Spleen (tissue), 11 donors: ENCODE data around the gene SYNGR4. TPM values are rescaled to one million over a fixed set of nuclear protein-coding genes. Genes with fewer than 3 reads are reported as not detected.

ENCODE experiments used
- DNase-seq: peaks from one replicate; pipeline ENCODE4 v3.0.0-alpha.2; 2020
- H3K27ac ChIP-seq, 8 donors: fragments of 200-600 bp; sonication (generic) in 7 of 8; 1 replicate in 4 of 8; 2 replicates in 4 of 8; pipeline versions ENCODE4 v1.5.0 to v1.8.0; 2016 to 2021; ENCODE audit warnings: inconsistent platforms in 4 of 8, mild to moderate bottlenecking in 4 of 8, moderate library complexity in 1 of 8
- H3K27me3 ChIP-seq, 7 donors: fragments of 200-600 bp; sonication (generic) in 6 of 7; replicated peaks in 1 of 7; 1 replicate in 4 of 7; 2 replicates in 3 of 7; pipeline versions ENCODE4 v1.5.0 to v1.8.0; 2016 to 2021; ENCODE audit warnings: inconsistent platforms in 3 of 7, mild to moderate bottlenecking in 1 of 7
- H3K36me3 ChIP-seq, 6 donors: fragments of 200-600 bp; sonication (generic) in 5 of 6; 1 replicate in 4 of 6; 2 replicates in 2 of 6; pipeline versions ENCODE4 v1.5.0 to v1.8.0; 2016 to 2021; ENCODE audit warnings: inconsistent platforms in 2 of 6
- H3K4me1 ChIP-seq, 6 donors: fragments of 200-600 bp; sonication (generic) in 5 of 6; 1 replicate in 3 of 6; 2 replicates in 3 of 6; pipeline versions ENCODE4 v1.5.0 to v1.8.0; 2016 to 2021; ENCODE audit warnings: inconsistent platforms in 3 of 6
- H3K4me3 ChIP-seq, 8 donors: fragments of 200-600 bp; sonication (generic) in 7 of 8; 1 replicate in 4 of 8; 2 replicates in 4 of 8; pipeline versions ENCODE4 v1.5.0 to v1.8.0; 2016 to 2021; ENCODE audit warnings: inconsistent platforms in 4 of 8, mild to moderate bottlenecking in 4 of 8, moderate library complexity in 2 of 8
- H3K9me3 ChIP-seq, 8 donors: fragments of 200-600 bp; sonication (generic) in 7 of 8; 1 replicate in 4 of 8; 2 replicates in 4 of 8; pipeline versions ENCODE4 v1.5.0 to v1.8.0; 2016 to 2021; ENCODE audit warnings: inconsistent platforms in 4 of 8
- POLR2A ChIP-seq, 3 donors: fragments of 450-650 bp; IDR thresholded peaks; one replicate each; pipeline ENCODE4 v1.5.1; 2017; ENCODE audit warnings: antibody characterized with exemption in 3 of 3, mild to moderate bottlenecking in 1 of 3
- POLR2AphosphoS5 ChIP-seq, 3 donors: sonication (generic); formaldehyde crosslinking; IDR thresholded peaks; one replicate each; pipeline ENCODE4 v1.5.1; 2017; ENCODE audit warnings: antibody characterized with exemption in 3 of 3
- WGBS, 5 donors: extraction: QIAGEN DNeasy Blood & Tissue Kit in 3 of 5; methylation state at CpG; one replicate each; pipeline versions ENCODE4 v1.1.5 to v1.1.7; 2013 to 2018; 5-methylcytosine and 5-hydroxymethylcytosine counted together
- intact Hi-C: fragments of 100-400 bp; cut with DNase I; formaldehyde crosslinking; loops from one replicate; pipeline ENCODE4 v1.15.0; 2023; ENCODE audit warnings: low total_unique reads
- polyA plus RNA-seq, 3 donors: library from polyadenylated mRNA; stranded (reverse); fragments of 200-250 nt; gene quantifications; one replicate each; pipeline ENCODE4 v1.2.1, GENCODE V29; 2013
- total RNA-seq, 7 donors: library from RNA; depleted of rRNA in 3 of 7; stranded (reverse); fragments of >200 nt in 3 of 7; fragmentation: NEBNext Ultra II Directional in 4 of 7; extraction: Animal tissue kit (Norgen Biotek cat#: 25700) in 4 of 7; gene quantifications; one replicate each; pipeline versions ENCODE4 v1.1.0 to v1.2.1, GENCODE V29; 2016 to 2021
- TF ChIP-seq, protein P1 (sequence below), 11 experiments: fragments of 200-600 bp in 7 of 11; fragments of 450-650 bp in 4 of 11; sonication (generic) in 4 of 11; IDR thresholded peaks in 8 of 11; conservative IDR thresholded peaks in 3 of 11; 1 replicate in 7 of 11; 2 replicates in 4 of 11; pipeline versions ENCODE4 v1.4.0 to v1.8.0; 2016 to 2021; ENCODE audit warnings: antibody characterized with exemption in 11 of 11, inconsistent platforms in 4 of 11, mild to moderate bottlenecking in 1 of 11
- donor health status: healthy with polysubstance abuse.
- donor health status: DM: no; HTN: no; CAD: no; lungs with moderate emphysema.
- donor health status: DM: no; HTN: no; CAD: no.
- donor health status: Bipolar disorder and iron deficiency.
- donor health status: healthy.
- donor health status: DM: no; HTN: no; CAD: no.
- donor health status: DM: yes; HTN: yes; CAD: no.

Gene SYNGR4
- total and polyA plus RNA-seq, 10 donors: 0.09 TPM; not detected in 9

DNA sequence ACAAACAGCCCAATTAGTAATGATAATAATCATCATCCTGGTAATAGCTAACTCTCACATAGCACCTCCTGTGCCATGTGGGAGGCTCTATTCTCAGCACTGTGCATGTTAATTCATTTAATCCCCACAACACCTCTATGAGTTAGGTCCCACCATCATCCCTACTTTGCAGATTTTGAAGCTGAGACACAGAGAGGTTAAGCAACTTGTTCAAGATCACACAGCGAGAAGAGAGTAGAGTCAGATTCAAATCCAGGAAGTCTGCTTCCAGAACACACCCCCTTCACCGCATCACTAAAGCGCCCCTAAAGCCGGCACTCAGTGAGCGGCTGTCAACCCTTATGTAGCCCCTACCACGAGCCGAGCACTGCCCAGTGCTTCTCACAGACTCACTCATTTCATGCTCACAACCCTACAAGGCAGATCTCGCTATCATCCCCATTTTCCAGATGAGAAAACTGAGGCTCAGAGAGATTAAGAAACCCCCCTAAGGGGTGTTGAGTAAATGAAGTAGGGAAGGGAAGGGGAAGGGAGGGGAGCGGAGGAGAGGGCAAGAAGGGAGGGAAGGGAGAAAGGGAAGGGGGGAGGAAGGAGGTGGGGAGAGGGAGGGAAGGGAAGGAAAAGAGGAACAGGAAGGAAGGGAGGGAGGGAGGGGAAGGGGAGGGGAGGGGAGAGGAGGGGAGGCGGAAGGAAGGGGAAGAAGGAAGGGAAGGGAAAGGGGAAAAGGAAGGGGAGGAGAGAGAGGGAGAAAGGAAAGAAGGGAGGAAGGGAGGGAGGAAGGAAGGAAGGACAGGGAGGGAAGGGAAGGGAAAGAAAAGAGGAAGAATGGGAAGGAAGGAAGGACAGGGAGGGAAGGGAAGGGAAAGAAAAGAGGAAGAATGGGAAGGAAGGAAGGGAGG, 22.4 kb upstream of the SYNGR4 start:
- intact Hi-C loops: no loop called here
- H3K4me1 ChIP-seq: no peaks in the 10 kb centered on the region
- H3K4me3 ChIP-seq: no peak overlapping the region
- peaks cover 0 to 34% (median 2%) of the 10 kb centered on the region in 6 donors for H3K36me3 ChIP-seq
- H3K27ac ChIP-seq: no peak overlapping the region
- H3K9me3 ChIP-seq: no peaks in the 10 kb centered on the region
- TF ChIP-seq, protein P1, sequence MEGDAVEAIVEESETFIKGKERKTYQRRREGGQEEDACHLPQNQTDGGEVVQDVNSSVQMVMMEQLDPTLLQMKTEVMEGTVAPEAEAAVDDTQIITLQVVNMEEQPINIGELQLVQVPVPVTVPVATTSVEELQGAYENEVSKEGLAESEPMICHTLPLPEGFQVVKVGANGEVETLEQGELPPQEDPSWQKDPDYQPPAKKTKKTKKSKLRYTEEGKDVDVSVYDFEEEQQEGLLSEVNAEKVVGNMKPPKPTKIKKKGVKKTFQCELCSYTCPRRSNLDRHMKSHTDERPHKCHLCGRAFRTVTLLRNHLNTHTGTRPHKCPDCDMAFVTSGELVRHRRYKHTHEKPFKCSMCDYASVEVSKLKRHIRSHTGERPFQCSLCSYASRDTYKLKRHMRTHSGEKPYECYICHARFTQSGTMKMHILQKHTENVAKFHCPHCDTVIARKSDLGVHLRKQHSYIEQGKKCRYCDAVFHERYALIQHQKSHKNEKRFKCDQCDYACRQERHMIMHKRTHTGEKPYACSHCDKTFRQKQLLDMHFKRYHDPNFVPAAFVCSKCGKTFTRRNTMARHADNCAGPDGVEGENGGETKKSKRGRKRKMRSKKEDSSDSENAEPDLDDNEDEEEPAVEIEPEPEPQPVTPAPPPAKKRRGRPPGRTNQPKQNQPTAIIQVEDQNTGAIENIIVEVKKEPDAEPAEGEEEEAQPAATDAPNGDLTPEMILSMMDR (IDR thresholded peaks at IDR 0.05 in 8 of 11, conservative IDR thresholded peaks at IDR 0.05 in 3 of 11): no peak
- TF ChIP-seq POLR2A (IDR thresholded peaks at IDR 0.05) (no peak), POLR2AphosphoS5 (IDR thresholded peaks at IDR 0.05) (no peak)
- DNase-seq: no peak
- no peaks in the 10 kb centered on the region for H3K27me3 ChIP-seq
- WGBS, 5 donors: 92 to 95% (median 93%) methylated on average over 10 of the region's 10 CpGs

DNA sequence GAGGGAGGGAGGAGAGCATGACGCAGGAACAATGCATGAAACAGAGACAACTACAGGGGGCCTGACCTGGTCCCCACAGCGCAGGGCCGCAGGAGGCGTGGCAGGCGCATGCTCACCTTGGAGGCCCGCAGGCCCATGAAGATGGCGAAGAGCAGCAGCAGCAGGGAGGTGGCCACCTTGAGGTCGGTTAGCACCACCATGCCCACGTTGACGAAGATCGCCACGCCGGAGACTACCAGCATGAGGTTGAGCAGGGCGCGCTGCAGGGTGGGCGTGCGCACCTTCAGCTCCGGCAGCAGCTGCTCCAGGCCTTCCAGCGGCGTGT, 21.8 kb upstream of the SYNGR4 start:
- no peak overlapping the region for H3K27ac ChIP-seq

DNA sequence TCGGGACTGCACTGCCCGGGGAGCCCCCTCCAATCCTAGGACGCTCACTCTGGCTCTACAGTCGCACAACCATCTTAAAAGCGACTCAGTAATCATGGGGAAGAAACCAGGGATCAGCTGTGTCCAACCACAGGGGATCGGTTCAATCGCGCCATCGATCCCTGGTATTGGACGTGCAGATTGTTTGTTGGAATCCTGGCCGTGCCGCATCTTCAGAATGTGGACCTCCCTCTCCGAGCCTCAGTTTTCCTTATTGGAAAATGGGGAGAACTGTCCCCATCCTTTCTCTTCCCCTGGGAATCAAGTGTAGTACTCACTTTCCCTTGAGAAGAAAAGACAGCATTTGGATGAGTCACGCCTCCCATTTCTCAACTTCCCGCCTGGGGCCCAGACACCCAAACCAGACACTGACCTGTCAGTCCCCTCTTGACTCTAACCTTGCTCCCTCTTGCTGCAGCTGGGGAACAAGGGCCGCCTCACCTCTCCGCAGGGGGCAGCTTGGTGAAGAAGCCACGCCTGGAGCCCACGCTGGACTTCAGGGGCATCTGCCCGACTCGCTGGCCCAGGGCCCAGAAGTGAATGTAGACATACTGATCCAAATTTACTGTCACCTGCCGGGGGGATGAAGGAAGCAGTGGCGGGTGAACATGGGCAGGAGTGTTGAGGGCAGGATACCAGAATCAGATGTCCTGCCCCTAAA, 21.2 kb upstream of the SYNGR4 start:
- no peaks in the 10 kb centered on the region for H3K9me3 ChIP-seq
- no peak overlapping the region for H3K27ac ChIP-seq
- no peak for TF ChIP-seq POLR2A (IDR thresholded peaks at IDR 0.05)
- TF ChIP-seq, protein P1 (IDR thresholded peaks at IDR 0.05 in 8 of 11, conservative IDR thresholded peaks at IDR 0.05 in 3 of 11): no peak
- no peak for TF ChIP-seq POLR2AphosphoS5 (IDR thresholded peaks at IDR 0.05)
- no peaks in the 10 kb centered on the region for H3K27me3 ChIP-seq
- no peak for DNase-seq
- H3K4me1 ChIP-seq: no peaks in the 10 kb centered on the region
- H3K4me3 ChIP-seq: no peak overlapping the region
- intact Hi-C loops: no loop called here
- 92 to 96% (median 94%) methylated on average over 19 to 23 of the region's 23 CpGs for WGBS, 5 donors
- H3K36me3 ChIP-seq: peaks cover 0 to 39% (median 2%) of the 10 kb centered on the region in 6 donors

More for the DNA sequence above, 21.8 kb upstream of the SYNGR4 start:
- Histone ChIP-seq H3K9me3 (no peaks in the 10 kb centered on the region), H3K4me1 (no peaks in the 10 kb centered on the region), H3K36me3 (peaks cover 0 to 38% (median 2%) of the 10 kb centered on the region in 6 donors), H3K4me3 (no peak overlapping the region), H3K27me3 (no peaks in the 10 kb centered on the region)
- intact Hi-C loops: no loop called here
- TF ChIP-seq, protein P1 (IDR thresholded peaks at IDR 0.05 in 8 of 11, conservative IDR thresholded peaks at IDR 0.05 in 3 of 11): no peak
- TF ChIP-seq POLR2AphosphoS5 (IDR thresholded peaks at IDR 0.05): peak in 1 of 3 donors; percentile 26
- TF ChIP-seq POLR2A (IDR thresholded peaks at IDR 0.05): no peak
- no peak for DNase-seq
- 85 to 97% (median 91%) methylated on average over 12 to 20 of the region's 20 CpGs for WGBS, 5 donors

DNA sequence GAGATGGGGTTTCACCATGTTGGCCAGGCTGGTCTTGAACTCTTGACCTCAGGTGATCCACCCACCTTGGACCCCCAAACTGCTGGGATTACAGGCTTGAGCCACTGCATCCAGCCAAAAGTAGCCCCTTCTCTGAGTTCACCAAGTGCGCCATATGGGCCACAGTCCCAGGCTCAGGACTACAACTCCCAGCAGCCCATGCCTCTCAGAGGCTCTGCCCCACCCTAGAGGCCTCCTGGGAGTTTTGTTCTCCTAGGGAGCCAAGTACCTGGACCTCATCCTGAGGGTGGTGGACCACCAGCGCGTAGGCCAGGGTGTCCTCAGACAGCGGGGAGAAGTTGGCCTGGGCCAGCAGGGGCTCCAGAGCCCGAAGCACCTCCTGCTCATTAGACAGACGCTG, 19.3 kb upstream of the SYNGR4 start:
- DNase-seq: no peak
- Histone ChIP-seq H3K4me3 (no peak overlapping the region), H3K9me3 (no peaks in the 10 kb centered on the region), H3K4me1 (no peaks in the 10 kb centered on the region), H3K27me3 (no peaks in the 10 kb centered on the region), H3K36me3 (peaks cover 0 to 39% (median 2%) of the 10 kb centered on the region in 6 donors), H3K27ac (no peak overlapping the region)
- 86 to 100% (median 98%) methylated on average over 5 to 6 of the region's 6 CpGs for WGBS, 5 donors
- intact Hi-C loops: no loop called here
- TF ChIP-seq, protein P1 (IDR thresholded peaks at IDR 0.05 in 8 of 11, conservative IDR thresholded peaks at IDR 0.05 in 3 of 11): no peak
- TF ChIP-seq POLR2AphosphoS5 (IDR thresholded peaks at IDR 0.05): no peak
- no peak for TF ChIP-seq POLR2A (IDR thresholded peaks at IDR 0.05)
